GM19025 (cell line): ENCODE measurements around the gene ZSWIM4.
A peak's percentile ranks its signal among the peaks of the same experiment; 100 is the strongest.
"Not testable (repeated sequence)": the region's sequence is repeated elsewhere in the genome, so short reads cannot be mapped to it uniquely, and the experiment has no call there.

Experiments used
- ATAC-seq: cut with Tn5 transposase; IDR thresholded peaks from one replicate; pipeline ENCODE4 v1.9.1; 2021; ENCODE audit warnings: mild to moderate bottlenecking, low read depth, moderate library complexity; ENCODE audit not compliant: unreplicated experiment

The ZSWIM4 gene

GRCh38 chr19:13846557-13847406 lies 51.5 kb downstream of the ZSWIM4 start:
- ATAC-seq: no peak

GRCh38 chr19:13847407-13848339 lies 52.4 kb downstream of the ZSWIM4 start:
- ATAC-seq: no peak

GRCh38 chr19:13848340-13848677 lies 53.1 kb downstream of the ZSWIM4 start:
- no peak for ATAC-seq

- no peak for ATAC-seq
Observed at GRCh38 chr19:13848798-13849676, 53.8 kb downstream of the ZSWIM4 start.

- ATAC-seq: no peak
Observed at GRCh38 chr19:13849991-13850909, 55.0 kb downstream of the ZSWIM4 start.

- ATAC-seq: no peak
Observed at GRCh38 chr19:13850910-13851733, 55.9 kb downstream of the ZSWIM4 start.

- not testable (repeated sequence) for ATAC-seq
Observed at GRCh38 chr19:13851734-13852114, 56.5 kb downstream of the ZSWIM4 start.

- not testable (repeated sequence) for ATAC-seq
Observed at GRCh38 chr19:13852171-13852707, 57.0 kb downstream of the ZSWIM4 start.

GRCh38 chr19:13856497-13856896 lies 61.3 kb downstream of the ZSWIM4 start:
- ATAC-seq: no peak

- no peak for ATAC-seq
Observed at GRCh38 chr19:13859361-13859880, 64.2 kb downstream of the ZSWIM4 start.

GRCh38 chr19:13860679-13861391 lies 65.6 kb downstream of the ZSWIM4 start:
- no peak for ATAC-seq

- ATAC-seq: peak; percentile 31
Observed at GRCh38 chr19:13861392-13861713, 66.1 kb downstream of the ZSWIM4 start.

- ATAC-seq: peak; percentile 75
Observed at GRCh38 chr19:13861714-13862531, 66.7 kb downstream of the ZSWIM4 start.

GRCh38 chr19:13864046-13864666 lies 68.9 kb downstream of the ZSWIM4 start:
- no peak for ATAC-seq

GRCh38 chr19:13864667-13865570 lies 69.7 kb downstream of the ZSWIM4 start:
- ATAC-seq: no peak
